ENCODE data around the gene WFDC12.

The WFDC12 gene

DNA sequence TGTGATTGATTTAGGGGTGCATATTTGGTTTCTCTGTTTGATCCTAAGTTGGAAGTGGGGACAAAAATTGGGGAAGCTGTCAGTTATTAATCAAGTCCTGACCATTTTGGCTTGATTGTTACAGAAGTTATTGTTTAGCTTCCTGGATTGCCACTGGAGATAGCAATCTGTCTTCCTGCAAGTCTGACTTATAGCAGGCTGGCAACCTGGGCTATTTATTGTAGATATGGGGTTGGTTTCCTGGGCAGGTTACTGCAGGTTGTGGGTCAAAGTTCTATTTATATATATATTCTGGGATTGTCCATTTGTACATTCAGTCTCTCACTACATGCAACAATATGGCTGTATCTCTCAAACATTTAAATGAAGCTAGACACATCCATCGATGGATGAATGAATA is 41.1 kb downstream of the WFDC12 start:
- no peaks in the 10 kb centered on the region for H3K27me3 ChIP-seq (ENCODE audit: control insufficient read depth in 5 of 5, insufficient read depth in 4 of 5, low read length in 5 of 5)
- H3K36me3 ChIP-seq (ENCODE audit: control insufficient read depth in 5 of 5, insufficient read depth in 5 of 5, low read length in 5 of 5), result peaks cover 8 to 44% (median 20%) of the 10 kb centered on the region in 5 donors
- H3K4me1 ChIP-seq (ENCODE audit: control insufficient read depth in 5 of 5, insufficient read depth in 5 of 5, low read length in 5 of 5), result no peaks in the 10 kb centered on the region
- H3K27ac ChIP-seq (ENCODE audit: low read depth, low read length), result no peak overlapping the region
- no peak overlapping the region for H3K4me3 ChIP-seq (ENCODE audit: low read depth in 1 of 5, low read length in 5 of 5)
- peaks cover 0 to 8% (median 3%) of the 10 kb centered on the region in 5 donors for H3K9me3 ChIP-seq (ENCODE audit: control insufficient read depth in 5 of 5, low read length in 5 of 5)
- H3K9ac ChIP-seq (ENCODE audit: low read length in 5 of 5), result no peak overlapping the region

DNA sequence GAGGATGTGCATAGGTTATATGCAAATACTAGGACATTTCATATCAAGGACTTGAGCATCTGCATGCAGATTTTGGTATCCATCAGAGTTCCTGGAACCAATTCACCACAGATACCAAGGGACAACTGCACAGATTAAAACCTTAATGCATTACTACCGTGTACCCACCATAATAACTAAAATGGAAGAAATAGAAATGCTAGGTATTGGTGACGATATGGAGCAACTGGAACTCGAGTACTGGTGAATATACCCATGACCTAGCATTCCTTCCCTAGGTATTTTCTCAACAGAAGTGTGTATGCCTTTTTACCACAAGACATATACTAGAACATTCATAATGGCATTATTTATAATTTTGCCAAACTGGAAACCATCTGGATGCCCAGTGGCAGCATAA is 41.8 kb downstream of the WFDC12 start:
- no peaks in the 10 kb centered on the region for H3K27me3 ChIP-seq (ENCODE audit: control insufficient read depth in 5 of 5, insufficient read depth in 4 of 5, low read length in 5 of 5)
- no peaks in the 10 kb centered on the region for H3K4me1 ChIP-seq (ENCODE audit: control insufficient read depth in 5 of 5, insufficient read depth in 5 of 5, low read length in 5 of 5)
- peaks cover 8 to 48% (median 22%) of the 10 kb centered on the region in 5 donors for H3K36me3 ChIP-seq (ENCODE audit: control insufficient read depth in 5 of 5, insufficient read depth in 5 of 5, low read length in 5 of 5)
- H3K27ac ChIP-seq (ENCODE audit: low read depth, low read length), result no peak overlapping the region
- H3K9me3 ChIP-seq (ENCODE audit: control insufficient read depth in 5 of 5, low read length in 5 of 5), result peaks cover 0 to 8% (median 3%) of the 10 kb centered on the region in 5 donors
- H3K9ac ChIP-seq (ENCODE audit: low read length in 5 of 5), result no peak overlapping the region
- no peak overlapping the region for H3K4me3 ChIP-seq (ENCODE audit: low read depth in 1 of 5, low read length in 5 of 5)

DNA sequence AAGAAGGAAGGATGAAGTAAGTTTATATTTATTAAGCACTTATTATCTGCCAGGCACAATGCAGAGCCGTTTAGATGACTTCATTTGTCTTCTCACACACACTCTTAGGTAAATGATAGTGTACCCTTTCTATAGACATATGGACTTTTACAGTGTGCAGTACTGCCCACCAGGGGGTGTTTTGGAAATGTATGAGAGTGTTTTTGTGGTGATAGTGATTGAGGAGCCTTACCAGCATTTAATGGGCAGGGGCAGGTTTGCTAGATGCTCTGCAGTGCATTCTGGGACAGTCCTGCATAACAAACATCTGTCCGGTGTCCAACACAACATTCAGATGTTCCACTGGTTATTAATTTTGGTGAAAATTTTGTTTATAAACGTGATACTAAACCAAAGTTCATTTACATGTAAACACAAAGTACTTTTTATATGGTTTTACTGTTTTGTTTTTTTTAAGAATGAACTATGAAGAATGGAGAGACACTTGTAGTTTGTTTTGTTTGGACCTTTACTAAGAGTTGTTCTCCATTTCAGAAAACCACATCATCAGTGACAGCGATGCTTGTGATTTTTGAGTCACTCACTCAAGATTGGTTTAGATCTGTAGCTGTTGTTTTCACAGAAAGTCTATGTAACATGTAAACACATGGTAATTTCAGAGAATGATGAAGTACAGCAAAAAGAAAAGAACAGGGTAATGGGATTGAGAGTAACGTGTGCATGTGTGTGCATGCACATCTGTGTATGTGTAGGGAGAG is 43.2 kb downstream of the WFDC12 start:
- Histone ChIP-seq H3K27me3 (ENCODE audit: control insufficient read depth in 5 of 5, insufficient read depth in 4 of 5, low read length in 5 of 5) (no peaks in the 10 kb centered on the region), H3K9me3 (ENCODE audit: control insufficient read depth in 5 of 5, low read length in 5 of 5) (peaks cover 0 to 8% (median 3%) of the 10 kb centered on the region in 5 donors), H3K9ac (ENCODE audit: low read length in 5 of 5) (no peak overlapping the region), H3K4me1 (ENCODE audit: control insufficient read depth in 5 of 5, insufficient read depth in 5 of 5, low read length in 5 of 5) (no peaks in the 10 kb centered on the region), H3K4me3 (ENCODE audit: low read depth in 1 of 5, low read length in 5 of 5) (no peak overlapping the region), H3K27ac (ENCODE audit: low read depth, low read length) (no peak overlapping the region), H3K36me3 (ENCODE audit: control insufficient read depth in 5 of 5, insufficient read depth in 5 of 5, low read length in 5 of 5) (peaks cover 16 to 57% (median 31%) of the 10 kb centered on the region in 5 donors)

DNA sequence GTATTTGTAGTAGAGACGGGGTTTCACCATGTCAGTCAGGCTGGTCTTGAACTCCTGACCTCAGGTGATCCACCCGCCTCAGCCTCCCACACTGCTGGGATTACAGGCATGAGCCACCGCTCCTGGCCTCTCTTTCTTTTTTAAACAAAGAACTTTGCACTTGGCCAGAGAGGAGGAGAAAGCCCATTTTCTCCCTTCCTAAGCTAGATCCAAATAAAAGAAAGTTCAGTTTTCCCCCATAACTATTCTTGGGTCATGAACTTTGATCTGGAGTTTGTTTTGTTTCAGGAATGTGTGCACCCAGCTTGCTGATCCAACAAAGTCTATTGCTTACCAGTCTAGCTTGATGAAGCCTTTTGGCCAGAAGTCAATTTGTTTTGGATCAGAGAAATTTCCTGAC is 46.7 kb downstream of the WFDC12 start:
- H3K36me3 ChIP-seq (ENCODE audit: control insufficient read depth in 5 of 5, insufficient read depth in 5 of 5, low read length in 5 of 5), result peaks cover 21 to 83% (median 47%) of the 10 kb centered on the region in 5 donors
- peaks cover 0 to 3% (median 0%) of the 10 kb centered on the region in 5 donors for H3K9me3 ChIP-seq (ENCODE audit: control insufficient read depth in 5 of 5, low read length in 5 of 5)
- no peak overlapping the region for H3K27ac ChIP-seq (ENCODE audit: low read depth, low read length)
- H3K4me1 ChIP-seq (ENCODE audit: control insufficient read depth in 5 of 5, insufficient read depth in 5 of 5, low read length in 5 of 5), result no peaks in the 10 kb centered on the region
- no peak overlapping the region for H3K4me3 ChIP-seq (ENCODE audit: low read depth in 1 of 5, low read length in 5 of 5)
- H3K9ac ChIP-seq (ENCODE audit: low read length in 5 of 5), result no peak overlapping the region
- H3K27me3 ChIP-seq (ENCODE audit: control insufficient read depth in 5 of 5, insufficient read depth in 4 of 5, low read length in 5 of 5), result no peaks in the 10 kb centered on the region

Data from subcutaneous abdominal adipose tissue (tissue), 5 donors.